GM12874 (cell line): ENCODE results near the gene USP15.

Experiments used
- CTCF ChIP-seq: IDR thresholded peaks from 2 replicates; pipeline ENCODE4 v1.5.1; 2011; ENCODE audit warnings: low read depth, mild to moderate bottlenecking, control low read depth, low read length, moderate library complexity; ENCODE audit not compliant: insufficient read depth

Gene USP15

DNA sequence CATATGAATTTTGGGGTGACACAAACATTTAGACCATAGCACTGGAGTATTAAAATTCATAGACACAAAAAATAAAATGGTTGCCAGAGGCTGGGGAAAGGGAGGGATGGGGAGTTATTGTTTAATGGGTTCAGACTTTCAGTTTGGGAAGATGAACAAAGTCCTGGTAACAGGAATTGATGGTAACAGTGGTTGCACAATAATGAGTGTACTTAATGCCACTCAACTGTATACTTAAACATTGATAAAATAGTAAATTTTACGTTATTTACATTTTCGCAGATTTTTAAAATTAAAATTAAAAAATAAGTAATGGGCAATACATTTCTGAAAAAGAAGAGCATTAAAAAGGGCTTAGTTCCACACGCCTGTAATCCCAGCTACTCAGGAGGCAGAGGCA lies 35.6 kb upstream of the USP15 start:
- no peak for TF ChIP-seq CTCF

GRCh38 chr12:62227091-62227490 lies 33.1 kb upstream of the USP15 start:
- no peak for TF ChIP-seq CTCF

- TF ChIP-seq CTCF, result no peak
Observed at GRCh38 chr12:62230652-62231051, 29.6 kb upstream of the USP15 start.

DNA sequence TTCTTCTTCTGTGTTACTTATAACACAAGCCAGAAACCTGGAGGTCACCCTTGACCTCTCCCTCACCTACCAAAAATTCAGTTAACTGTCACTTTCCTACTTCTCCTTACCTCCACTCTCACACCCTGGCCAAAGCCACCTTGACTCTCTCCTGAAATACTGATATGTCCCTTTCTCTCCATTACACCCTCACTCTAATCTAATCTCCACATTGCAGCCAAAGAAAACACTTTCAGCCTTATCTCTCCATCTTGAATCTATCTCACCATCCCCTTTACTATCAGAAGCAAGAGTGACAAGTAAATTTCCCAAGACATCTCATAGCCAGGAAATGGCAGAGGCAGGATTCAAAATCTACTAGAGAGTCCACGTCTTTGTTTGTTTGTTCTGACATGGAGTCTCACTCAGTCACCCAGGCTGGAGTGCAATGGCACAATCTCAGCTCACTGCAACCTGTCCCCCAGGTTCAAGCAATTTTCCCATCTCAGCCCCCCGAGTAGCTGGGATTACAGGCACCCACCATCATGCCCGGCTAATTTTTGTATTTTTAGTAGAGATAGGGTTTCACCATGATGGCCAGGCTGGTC lies 28.0 kb upstream of the USP15 start:
- no peak for TF ChIP-seq CTCF

DNA sequence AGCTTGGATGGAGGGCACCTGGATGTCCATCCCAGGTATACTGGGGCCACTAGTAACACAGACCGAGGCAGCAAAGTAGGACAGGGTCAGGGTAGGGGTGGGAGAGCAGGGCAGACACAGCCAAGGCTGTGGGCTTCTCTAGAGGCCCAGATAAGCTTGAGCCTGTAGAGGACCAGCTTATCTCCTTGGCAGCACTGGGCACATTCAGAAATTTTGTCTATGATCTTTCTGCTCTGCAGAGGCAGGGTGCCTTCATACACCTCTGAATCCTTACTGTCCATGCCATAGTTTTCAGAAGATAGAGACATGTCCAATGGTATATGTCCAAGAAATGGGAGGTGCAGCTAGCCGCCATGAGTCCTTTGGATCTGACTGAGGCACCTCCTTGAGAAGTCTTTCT lies 26.4 kb upstream of the USP15 start:
- no peak for TF ChIP-seq CTCF

DNA sequence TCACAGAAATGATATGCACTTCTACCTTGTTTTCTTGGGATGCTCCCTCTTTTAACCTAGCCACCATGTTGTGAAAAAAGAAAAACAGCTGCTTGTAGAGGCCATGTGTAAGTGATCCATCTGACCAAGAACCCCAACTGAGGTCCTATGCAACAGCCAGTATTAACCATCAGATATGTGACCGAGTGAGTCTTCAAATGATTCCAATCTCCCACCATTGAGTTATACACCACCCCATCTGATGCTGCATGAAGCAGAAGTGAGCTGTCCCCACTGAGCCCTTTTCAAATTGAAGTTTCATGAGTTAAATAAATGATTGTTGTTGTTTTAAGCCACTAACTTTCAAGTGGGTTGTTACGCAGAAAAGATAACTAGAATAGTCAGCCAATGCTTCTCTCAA lies 20.6 kb upstream of the USP15 start:
- TF ChIP-seq CTCF, result no peak

GRCh38 chr12:62247281-62248045 lies 12.7 kb upstream of the USP15 start:
- no peak for TF ChIP-seq CTCF
